GM12878 (cell line): ENCODE data around the gene DDX50. TPM values are rescaled to one million over a fixed set of nuclear protein-coding genes. Genes with fewer than 3 reads are reported as not detected.
A peak's percentile ranks its signal among the peaks of the same experiment; 100 is the strongest.

Experiments
- CBX3 ChIP-seq: fragments of 200-600 bp; sonication (generic); IDR thresholded peaks from 2 replicates; pipeline ENCODE4 v1.6.1; 2016; ENCODE audit warnings: low read depth, borderline replicate concordance
- CHD4 ChIP-seq: fragments of 200-600 bp; sonication (generic); IDR thresholded peaks from 2 replicates; pipeline ENCODE4 v1.6.1; 2016; ENCODE audit warnings: mild to moderate bottlenecking
- CREM ChIP-seq: IDR thresholded peaks from 2 replicates; pipeline ENCODE4 v1.6.1; 2014; ENCODE audit warnings: antibody characterized with exemption, low read depth
- ESRRA ChIP-seq: IDR thresholded peaks from 2 replicates; pipeline ENCODE4 v1.6.1; 2012; ENCODE audit warnings: mild to moderate bottlenecking, low read length, improper control_type of control experiment
- IKZF1 ChIP-seq: fragments of 450-650 bp; conservative IDR thresholded peaks from 2 replicates; pipeline ENCODE4 v1.6.1; 2017; ENCODE audit warnings: antibody characterized with exemption, mild to moderate bottlenecking
- MEF2A ChIP-seq: IDR thresholded peaks from 2 replicates; pipeline ENCODE4 v1.6.1; 2011; ENCODE audit warnings: low read depth, mild to moderate bottlenecking, low read length, moderate library complexity; ENCODE audit not compliant: insufficient read depth
- MTA3 ChIP-seq: IDR thresholded peaks from 2 replicates; pipeline ENCODE4 v1.6.1; 2012; ENCODE audit warnings: low read length, inconsistent platforms, borderline replicate concordance
- MYB ChIP-seq: fragments of 150-350 bp; IDR thresholded peaks from 2 replicates; pipeline ENCODE4 v1.6.1; 2014; ENCODE audit warnings: mild to moderate bottlenecking, low read depth, low read length, borderline replicate concordance
- NR2F1 ChIP-seq: fragments of 450-650 bp; conservative IDR thresholded peaks from 2 replicates; pipeline ENCODE4 v1.6.1; 2017; ENCODE audit warnings: mild to moderate bottlenecking
- PAX5 ChIP-seq: IDR thresholded peaks from 2 replicates; pipeline ENCODE4 v1.6.1; 2011; ENCODE audit warnings: low read depth, low read length, borderline replicate concordance
- SMARCA5 ChIP-seq: fragments of 450-650 bp; IDR thresholded peaks from 2 replicates; pipeline ENCODE4 v1.6.1; 2017; ENCODE audit warnings: mild to moderate bottlenecking
- SMC3 ChIP-seq: IDR thresholded peaks from 2 replicates; pipeline ENCODE4 v1.6.1; 2011; ENCODE audit warnings: low read length, improper control_type of control experiment, borderline replicate concordance
- SP1 ChIP-seq: IDR thresholded peaks from one replicate; pipeline ENCODE4 v1.6.1; 2011; ENCODE audit warnings: low read depth, low read length
- SPI1 ChIP-seq: IDR thresholded peaks from 2 replicates; pipeline ENCODE4 v1.6.1; 2011; ENCODE audit warnings: low read depth, mild to moderate bottlenecking, low read length, moderate library complexity, borderline replicate concordance; ENCODE audit not compliant: insufficient read depth
- STAT1 ChIP-seq: fragments of 450-650 bp; conservative IDR thresholded peaks from 2 replicates; pipeline ENCODE4 v1.6.1; 2014; ENCODE audit warnings: antibody characterized with exemption, mild to moderate bottlenecking
- STAT3 ChIP-seq: IDR thresholded peaks from 2 replicates; pipeline ENCODE4 v1.6.1; 2011; ENCODE audit warnings: low read depth, low read length, improper control_type of control experiment
- SUPT20H ChIP-seq: IDR thresholded peaks from 2 replicates; pipeline ENCODE4 v1.6.1; 2011; ENCODE audit warnings: low read depth, mild to moderate bottlenecking, low read length, moderate library complexity, borderline replicate concordance; ENCODE audit not compliant: control insufficient read depth
- ZBED1 ChIP-seq: IDR thresholded peaks from 2 replicates; pipeline ENCODE4 v1.6.1; 2016; ENCODE audit warnings: borderline replicate concordance
- ZZZ3 ChIP-seq: IDR thresholded peaks from 2 replicates; pipeline ENCODE4 v1.6.1; 2011; ENCODE audit warnings: low read depth; ENCODE audit not compliant: control insufficient read depth, insufficient read length
- polyA plus RNA-seq, 11 experiments: library from polyadenylated mRNA; depleted of rRNA in 4 of 11; unstranded in 6 of 11; stranded (reverse) in 5 of 11; fragments of >200 nt; fragmentation: Nextera tagmentation in 4 of 11; fragmentation: Illumina TruSeq in 1 of 11; extraction: Ambion mirVana in 4 of 11; extraction: Trizol in 1 of 11; gene quantifications; 1 replicate in 1 of 11; 2 replicates in 10 of 11; pipeline versions ENCODE4 v1.2.1 to v1.2.3, GENCODE V29; 2011 to 2016; ENCODE audit warnings: inconsistent platforms in 2 of 11, missing spikeins in 2 of 11, low read depth in 1 of 11
- total RNA-seq, 4 experiments: library from RNA; depleted of rRNA in 3 of 4; stranded (reverse); fragments of >200 nt in 3 of 4; fragmentation: Illumina TruSeq in 1 of 4; extraction: Trizol in 1 of 4; gene quantifications; 2 replicates each; pipeline versions ENCODE4 v1.2.1 to v1.2.3, GENCODE V29; 2013 to 2021
- TF ChIP-seq, protein P1 (sequence below): fragments of 450-650 bp; IDR thresholded peaks from 2 replicates; pipeline ENCODE4 v1.6.1; 2017; ENCODE audit warnings: mild to moderate bottlenecking, moderate library complexity
- TF ChIP-seq, protein P2 (sequence below): fragments of 450-650 bp; IDR thresholded peaks from 2 replicates; pipeline ENCODE4 v1.6.1; 2017; ENCODE audit warnings: mild to moderate bottlenecking, moderate library complexity
- TF ChIP-seq, protein P3 (sequence below): fragments of 450-650 bp; IDR thresholded peaks from 2 replicates; pipeline ENCODE4 v1.6.1; 2017; ENCODE audit warnings: low read depth, mild to moderate bottlenecking, moderate library complexity

Gene DDX50
- total and polyA plus RNA-seq, 10 of the 15 experiments (the other 5 are each of a cell fraction or from before 2014, with no cell fraction given), result 24.9 to 52.0 (median 36.8) TPM

DNA sequence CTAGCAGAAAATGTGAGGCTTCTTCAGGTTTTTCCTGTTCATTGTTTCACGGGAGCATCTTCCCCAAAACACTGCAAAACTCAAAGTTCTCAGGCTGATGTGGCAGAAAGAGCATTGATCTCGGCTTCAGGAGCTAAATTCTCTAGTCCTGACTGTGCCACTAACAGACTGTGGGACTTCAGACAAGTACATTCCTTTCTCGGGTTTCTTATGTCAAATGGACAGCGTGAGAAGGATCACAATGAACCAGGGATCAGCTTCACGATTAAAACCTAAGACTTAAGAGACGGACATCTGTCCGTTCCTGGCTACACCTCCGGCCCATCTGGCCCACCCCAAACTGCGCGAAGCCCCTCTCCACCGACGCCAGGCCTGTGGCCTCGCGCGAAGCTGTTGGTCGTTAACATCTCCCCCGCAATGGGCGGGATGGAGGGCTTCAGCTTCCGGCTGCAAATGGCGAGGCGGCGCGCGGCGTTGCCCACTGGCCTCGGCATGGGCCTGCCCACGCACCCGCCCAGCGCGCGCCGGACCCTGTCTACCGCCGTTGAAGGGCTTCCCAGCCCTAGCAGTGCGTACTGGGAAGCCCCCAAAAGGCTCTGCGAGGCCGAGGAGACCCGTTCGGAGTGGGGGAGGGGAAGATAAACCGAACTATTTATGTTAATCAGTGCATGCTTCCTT lies 549 bp upstream of the DDX50 start (continued):
- TF ChIP-seq PAX5 (peak; percentile 26; the same call in 1 of the 2 replicates), MYB (no peak), NR2F1 (no peak), SPI1 (no peak), ESRRA (no peak), ZZZ3 (no peak), SMC3 (no peak), CBX3 (no peak), SMARCA5 (no peak), CREM (no peak), STAT3 (no peak), SUPT20H (no peak), CHD4 (no peak), ZBED1 (0 out of 2 replicates have a peak, but pooled peaks have one; percentile 26), MTA3 (0 out of 2 replicates have a peak, but pooled peaks have one; percentile 48), MEF2A (no peak), STAT1 (peak; percentile 81; the same call in 1 of the 2 replicates), IKZF1 (no peak; the same call in 1 of the 2 replicates), SP1 (no peak)
- TF ChIP-seq, protein P1, sequence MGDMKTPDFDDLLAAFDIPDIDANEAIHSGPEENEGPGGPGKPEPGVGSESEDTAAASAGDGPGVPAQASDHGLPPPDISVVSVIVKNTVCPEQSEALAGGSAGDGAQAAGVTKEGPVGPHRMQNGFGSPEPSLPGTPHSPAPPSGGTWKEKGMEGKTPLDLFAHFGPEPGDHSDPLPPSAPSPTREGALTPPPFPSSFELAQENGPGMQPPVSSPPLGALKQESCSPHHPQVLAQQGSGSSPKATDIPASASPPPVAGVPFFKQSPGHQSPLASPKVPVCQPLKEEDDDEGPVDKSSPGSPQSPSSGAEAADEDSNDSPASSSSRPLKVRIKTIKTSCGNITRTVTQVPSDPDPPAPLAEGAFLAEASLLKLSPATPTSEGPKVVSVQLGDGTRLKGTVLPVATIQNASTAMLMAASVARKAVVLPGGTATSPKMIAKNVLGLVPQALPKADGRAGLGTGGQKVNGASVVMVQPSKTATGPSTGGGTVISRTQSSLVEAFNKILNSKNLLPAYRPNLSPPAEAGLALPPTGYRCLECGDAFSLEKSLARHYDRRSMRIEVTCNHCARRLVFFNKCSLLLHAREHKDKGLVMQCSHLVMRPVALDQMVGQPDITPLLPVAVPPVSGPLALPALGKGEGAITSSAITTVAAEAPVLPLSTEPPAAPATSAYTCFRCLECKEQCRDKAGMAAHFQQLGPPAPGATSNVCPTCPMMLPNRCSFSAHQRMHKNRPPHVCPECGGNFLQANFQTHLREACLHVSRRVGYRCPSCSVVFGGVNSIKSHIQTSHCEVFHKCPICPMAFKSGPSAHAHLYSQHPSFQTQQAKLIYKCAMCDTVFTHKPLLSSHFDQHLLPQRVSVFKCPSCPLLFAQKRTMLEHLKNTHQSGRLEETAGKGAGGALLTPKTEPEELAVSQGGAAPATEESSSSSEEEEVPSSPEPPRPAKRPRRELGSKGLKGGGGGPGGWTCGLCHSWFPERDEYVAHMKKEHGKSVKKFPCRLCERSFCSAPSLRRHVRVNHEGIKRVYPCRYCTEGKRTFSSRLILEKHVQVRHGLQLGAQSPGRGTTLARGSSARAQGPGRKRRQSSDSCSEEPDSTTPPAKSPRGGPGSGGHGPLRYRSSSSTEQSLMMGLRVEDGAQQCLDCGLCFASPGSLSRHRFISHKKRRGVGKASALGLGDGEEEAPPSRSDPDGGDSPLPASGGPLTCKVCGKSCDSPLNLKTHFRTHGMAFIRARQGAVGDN, result peak; percentile 92
- TF ChIP-seq, protein P2, sequence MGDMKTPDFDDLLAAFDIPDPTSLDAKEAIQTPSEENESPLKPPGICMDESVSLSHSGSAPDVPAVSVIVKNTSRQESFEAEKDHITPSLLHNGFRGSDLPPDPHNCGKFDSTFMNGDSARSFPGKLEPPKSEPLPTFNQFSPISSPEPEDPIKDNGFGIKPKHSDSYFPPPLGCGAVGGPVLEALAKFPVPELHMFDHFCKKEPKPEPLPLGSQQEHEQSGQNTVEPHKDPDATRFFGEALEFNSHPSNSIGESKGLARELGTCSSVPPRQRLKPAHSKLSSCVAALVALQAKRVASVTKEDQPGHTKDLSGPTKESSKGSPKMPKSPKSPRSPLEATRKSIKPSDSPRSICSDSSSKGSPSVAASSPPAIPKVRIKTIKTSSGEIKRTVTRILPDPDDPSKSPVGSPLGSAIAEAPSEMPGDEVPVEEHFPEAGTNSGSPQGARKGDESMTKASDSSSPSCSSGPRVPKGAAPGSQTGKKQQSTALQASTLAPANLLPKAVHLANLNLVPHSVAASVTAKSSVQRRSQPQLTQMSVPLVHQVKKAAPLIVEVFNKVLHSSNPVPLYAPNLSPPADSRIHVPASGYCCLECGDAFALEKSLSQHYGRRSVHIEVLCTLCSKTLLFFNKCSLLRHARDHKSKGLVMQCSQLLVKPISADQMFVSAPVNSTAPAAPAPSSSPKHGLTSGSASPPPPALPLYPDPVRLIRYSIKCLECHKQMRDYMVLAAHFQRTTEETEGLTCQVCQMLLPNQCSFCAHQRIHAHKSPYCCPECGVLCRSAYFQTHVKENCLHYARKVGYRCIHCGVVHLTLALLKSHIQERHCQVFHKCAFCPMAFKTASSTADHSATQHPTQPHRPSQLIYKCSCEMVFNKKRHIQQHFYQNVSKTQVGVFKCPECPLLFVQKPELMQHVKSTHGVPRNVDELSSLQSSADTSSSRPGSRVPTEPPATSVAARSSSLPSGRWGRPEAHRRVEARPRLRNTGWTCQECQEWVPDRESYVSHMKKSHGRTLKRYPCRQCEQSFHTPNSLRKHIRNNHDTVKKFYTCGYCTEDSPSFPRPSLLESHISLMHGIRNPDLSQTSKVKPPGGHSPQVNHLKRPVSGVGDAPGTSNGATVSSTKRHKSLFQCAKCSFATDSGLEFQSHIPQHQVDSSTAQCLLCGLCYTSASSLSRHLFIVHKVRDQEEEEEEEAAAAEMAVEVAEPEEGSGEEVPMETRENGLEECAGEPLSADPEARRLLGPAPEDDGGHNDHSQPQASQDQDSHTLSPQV, result no peak; the same call in 1 of the 2 replicates
- TF ChIP-seq, protein P3, sequence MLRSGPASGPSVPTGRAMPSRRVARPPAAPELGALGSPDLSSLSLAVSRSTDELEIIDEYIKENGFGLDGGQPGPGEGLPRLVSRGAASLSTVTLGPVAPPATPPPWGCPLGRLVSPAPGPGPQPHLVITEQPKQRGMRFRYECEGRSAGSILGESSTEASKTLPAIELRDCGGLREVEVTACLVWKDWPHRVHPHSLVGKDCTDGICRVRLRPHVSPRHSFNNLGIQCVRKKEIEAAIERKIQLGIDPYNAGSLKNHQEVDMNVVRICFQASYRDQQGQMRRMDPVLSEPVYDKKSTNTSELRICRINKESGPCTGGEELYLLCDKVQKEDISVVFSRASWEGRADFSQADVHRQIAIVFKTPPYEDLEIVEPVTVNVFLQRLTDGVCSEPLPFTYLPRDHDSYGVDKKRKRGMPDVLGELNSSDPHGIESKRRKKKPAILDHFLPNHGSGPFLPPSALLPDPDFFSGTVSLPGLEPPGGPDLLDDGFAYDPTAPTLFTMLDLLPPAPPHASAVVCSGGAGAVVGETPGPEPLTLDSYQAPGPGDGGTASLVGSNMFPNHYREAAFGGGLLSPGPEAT, result no peak
